H7 (cell line): Measurements from ENCODE around the gene FGGY. TPM values are rescaled to one million over a fixed set of nuclear protein-coding genes. Genes with fewer than 3 reads are reported as not detected.

ENCODE experiments used
- DNase-seq: peaks from one replicate; pipeline ENCODE4 v3.0.0; 2012
- H3K27me3 ChIP-seq: 2 replicates; pipeline ENCODE4 v1.6.0; 2011; ENCODE audit warnings: mild to moderate bottlenecking, low read length; ENCODE audit not compliant: control insufficient read depth, insufficient read depth
- H3K36me3 ChIP-seq: replicated peaks from 2 replicates; pipeline ENCODE4 v1.5.1; 2011; ENCODE audit warnings: low read length; ENCODE audit not compliant: control insufficient read depth, insufficient read depth
- H3K4me3 ChIP-seq: 2 replicates; pipeline ENCODE4 v1.5.1; 2011; ENCODE audit warnings: low read depth, mild to moderate bottlenecking, control low read depth, low read length, moderate library complexity; ENCODE audit not compliant: insufficient read depth
- total RNA-seq: library from RNA; depleted of rRNA; stranded (reverse); fragments of >200 nt; shearing (Covaris generic); gene quantifications from 2 replicates; pipeline ENCODE4 v1.2.3, GENCODE V29; 2014

Gene FGGY
- total RNA-seq, 1 experiment from 2014 or later = 19.2 TPM

DNA sequence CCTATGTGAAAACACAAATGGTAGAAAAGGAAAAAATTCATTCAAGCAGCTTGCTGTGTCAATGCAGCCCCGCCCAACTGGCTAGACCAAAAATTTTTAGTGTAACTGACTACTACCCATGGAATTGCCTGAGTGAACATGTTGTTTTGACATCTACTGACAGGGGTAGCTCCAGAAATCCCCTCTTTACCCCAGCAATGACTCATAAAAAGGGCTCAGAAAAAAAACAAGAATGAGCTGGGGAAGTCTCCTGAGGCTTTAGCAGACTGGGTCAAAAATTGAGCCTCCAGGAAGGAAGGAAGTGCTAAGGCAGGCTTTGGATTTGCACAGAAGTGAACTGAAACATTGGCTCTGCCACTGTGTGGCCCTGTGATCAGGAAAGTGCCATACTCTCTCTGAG lies 24.4 kb upstream of the FGGY start:
- DNase-seq = no peak
- Histone ChIP-seq H3K4me3 (no peak overlapping the region), H3K27me3 (no peaks in the 10 kb centered on the region), H3K36me3 (no peaks in the 10 kb centered on the region)

DNA sequence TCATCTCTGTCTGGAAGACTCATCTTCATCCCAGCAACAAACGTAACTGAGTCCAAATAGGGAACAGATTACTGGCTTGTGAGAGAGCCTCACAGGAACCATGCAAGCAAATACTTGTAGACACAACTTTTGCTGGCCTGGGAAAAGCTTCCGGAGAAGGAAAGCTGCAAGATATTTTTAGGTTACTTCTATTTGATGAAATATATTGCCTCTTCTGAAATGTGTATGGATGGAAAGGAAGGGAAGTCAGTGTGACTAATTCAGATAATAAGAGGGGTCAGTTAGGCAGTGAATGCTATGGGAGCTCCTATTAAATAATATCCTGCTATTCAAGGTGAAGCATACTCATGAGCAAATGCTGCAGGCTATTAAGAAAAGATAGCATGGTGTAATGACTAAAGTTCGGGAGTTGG lies 20.4 kb upstream of the FGGY start:
- Histone ChIP-seq H3K27me3 (no peaks in the 10 kb centered on the region), H3K4me3 (no peak overlapping the region), H3K36me3 (no peaks in the 10 kb centered on the region)
- no peak for DNase-seq

DNA sequence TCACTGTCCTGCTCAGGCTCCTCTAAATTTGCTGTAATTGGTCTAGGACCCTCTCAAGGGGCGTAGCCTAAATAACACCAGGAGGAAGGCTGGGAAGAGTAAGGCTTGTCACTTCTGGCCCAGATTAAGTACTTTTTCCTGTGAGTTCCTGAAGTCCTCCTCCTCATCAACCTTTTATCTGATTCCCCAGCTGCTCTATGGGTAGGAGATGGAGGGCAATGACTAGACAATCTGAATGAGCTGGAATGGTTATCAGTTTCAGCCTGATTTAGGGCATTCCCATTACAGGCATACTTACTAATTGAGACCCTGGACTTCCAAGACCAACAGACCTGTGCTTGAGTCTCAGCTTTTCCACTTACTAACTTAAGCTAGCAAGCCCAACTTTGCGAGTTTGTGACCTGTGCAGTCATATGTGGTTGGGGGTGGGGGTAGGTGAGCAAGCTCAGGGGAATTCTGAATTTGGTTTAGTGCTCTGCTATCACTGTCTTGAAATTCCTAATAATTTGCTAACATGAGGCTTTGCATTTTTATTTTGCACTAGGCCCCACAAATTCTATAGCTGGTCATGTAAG lies 18.0 kb upstream of the FGGY start:
- Histone ChIP-seq H3K36me3 (no peaks in the 10 kb centered on the region), H3K4me3 (no peak overlapping the region), H3K27me3 (no peaks in the 10 kb centered on the region)
- DNase-seq = no peak

- no peaks in the 10 kb centered on the region for H3K27me3 ChIP-seq
- DNase-seq = no peak
- no peaks in the 10 kb centered on the region for H3K36me3 ChIP-seq
- no peak overlapping the region for H3K4me3 ChIP-seq
These were observed 17.2 kb upstream of the FGGY start for GRCh38 chr1:59279645-59280044.

- Histone ChIP-seq H3K27me3 (no peaks in the 10 kb centered on the region), H3K4me3 (no peak overlapping the region), H3K36me3 (no peaks in the 10 kb centered on the region)
- DNase-seq = no peak
These were observed 13.9 kb upstream of the FGGY start for GRCh38 chr1:59282951-59283350.

DNA sequence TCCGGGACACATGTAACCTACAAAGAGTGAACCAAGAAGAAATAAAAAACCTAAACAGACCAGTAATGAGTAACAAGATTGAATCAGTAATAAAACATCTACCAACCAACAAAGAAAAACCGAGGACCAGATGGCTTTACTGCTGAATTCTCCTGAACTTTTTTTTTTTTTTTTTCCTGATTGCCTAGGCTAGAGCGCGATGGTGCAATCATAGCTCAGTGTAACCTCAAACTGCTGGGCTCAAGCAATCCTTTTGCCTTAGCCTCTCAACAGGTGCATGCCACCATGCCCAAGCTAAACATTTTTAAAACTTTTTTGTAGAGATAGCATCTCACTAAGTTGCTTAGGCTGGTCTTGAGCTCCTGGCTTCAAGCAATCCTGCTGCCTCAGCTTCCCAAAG lies 11.2 kb upstream of the FGGY start:
- DNase-seq = no peak
- no peaks in the 10 kb centered on the region for H3K27me3 ChIP-seq
- H3K4me3 ChIP-seq = no peak overlapping the region
- no peaks in the 10 kb centered on the region for H3K36me3 ChIP-seq

- no peak for DNase-seq
- H3K27me3 ChIP-seq = no peaks in the 10 kb centered on the region
- H3K4me3 ChIP-seq = no peak overlapping the region
- H3K36me3 ChIP-seq = no peaks in the 10 kb centered on the region
These were observed 8.8 kb upstream of the FGGY start for GRCh38 chr1:59288046-59288445.

DNA sequence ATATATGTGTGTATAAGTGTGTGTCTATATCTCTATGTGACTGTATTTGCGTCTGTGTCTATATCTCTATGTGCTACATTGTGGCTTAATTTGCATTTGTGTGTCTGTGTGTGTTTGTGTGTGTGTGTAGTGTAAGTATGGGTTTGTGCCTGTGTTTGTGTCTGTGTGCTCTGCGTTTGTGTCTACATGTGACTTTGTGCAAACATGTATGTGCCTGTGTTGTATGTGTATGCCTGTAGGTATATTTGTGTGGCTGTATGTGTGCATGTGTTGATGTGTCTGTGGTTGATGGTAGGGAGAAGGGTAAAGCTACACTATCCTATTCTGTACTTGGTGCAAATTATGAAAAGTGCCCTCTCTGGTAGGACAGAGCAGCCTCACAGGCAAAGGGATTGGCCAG lies 7.3 kb upstream of the FGGY start:
- H3K36me3 ChIP-seq = no peaks in the 10 kb centered on the region
- H3K27me3 ChIP-seq = no peaks in the 10 kb centered on the region
- H3K4me3 ChIP-seq = no peak overlapping the region
- DNase-seq = no peak

- peak; percentile 66 for DNase-seq
- H3K27me3 ChIP-seq = peaks cover 3% of the 10 kb centered on the region; the same call in 1 of the 2 replicates
- no peaks in the 10 kb centered on the region for H3K36me3 ChIP-seq
- H3K4me3 ChIP-seq = no peak overlapping the region
These were observed 6.5 kb upstream of the FGGY start for GRCh38 chr1:59290193-59290949.

GRCh38 chr1:59291561-59291960 lies 5.3 kb upstream of the FGGY start:
- DNase-seq = no peak
- no peak overlapping the region for H3K4me3 ChIP-seq
- H3K27me3 ChIP-seq = peaks cover 3% of the 10 kb centered on the region; the same call in 1 of the 2 replicates
- no peaks in the 10 kb centered on the region for H3K36me3 ChIP-seq

DNA sequence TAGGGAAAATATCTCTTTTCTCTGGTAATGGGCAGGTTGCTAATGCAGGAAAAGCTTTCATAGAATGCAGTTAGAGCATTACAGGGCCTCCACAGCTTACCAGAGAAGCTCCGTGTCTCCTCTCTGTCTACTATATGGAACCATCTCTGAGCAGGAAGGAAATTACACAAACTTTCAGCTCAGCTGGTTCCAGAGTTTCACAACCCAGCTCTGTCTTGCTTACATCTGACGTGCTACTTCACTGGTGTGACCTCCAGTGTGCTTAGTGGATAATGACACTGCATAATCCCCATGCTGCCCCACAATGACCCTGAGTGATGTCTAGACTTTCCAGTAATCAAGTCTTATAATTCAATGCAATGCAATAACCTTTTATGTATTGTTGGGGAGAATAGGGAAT lies 4.3 kb upstream of the FGGY start:
- Histone ChIP-seq H3K27me3 (peaks cover 3% of the 10 kb centered on the region; the same call in 1 of the 2 replicates), H3K4me3 (no peak overlapping the region), H3K36me3 (no peaks in the 10 kb centered on the region)
- DNase-seq = no peak

GRCh38 chr1:59293206-59293605 lies 3.7 kb upstream of the FGGY start:
- Histone ChIP-seq H3K36me3 (no peaks in the 10 kb centered on the region), H3K4me3 (no peak overlapping the region)
- DNase-seq = no peak

GRCh38 chr1:59293849-59294248 lies 3.0 kb upstream of the FGGY start:
- Histone ChIP-seq H3K27me3 (peaks cover 3% of the 10 kb centered on the region; the same call in 1 of the 2 replicates), H3K36me3 (no peaks in the 10 kb centered on the region), H3K4me3 (no peak overlapping the region)
- no peak for DNase-seq

More at GRCh38 chr1:59293206-59293605, 3.7 kb upstream of the FGGY start:
- H3K27me3 ChIP-seq = peaks cover 3% of the 10 kb centered on the region; the same call in 1 of the 2 replicates

DNA sequence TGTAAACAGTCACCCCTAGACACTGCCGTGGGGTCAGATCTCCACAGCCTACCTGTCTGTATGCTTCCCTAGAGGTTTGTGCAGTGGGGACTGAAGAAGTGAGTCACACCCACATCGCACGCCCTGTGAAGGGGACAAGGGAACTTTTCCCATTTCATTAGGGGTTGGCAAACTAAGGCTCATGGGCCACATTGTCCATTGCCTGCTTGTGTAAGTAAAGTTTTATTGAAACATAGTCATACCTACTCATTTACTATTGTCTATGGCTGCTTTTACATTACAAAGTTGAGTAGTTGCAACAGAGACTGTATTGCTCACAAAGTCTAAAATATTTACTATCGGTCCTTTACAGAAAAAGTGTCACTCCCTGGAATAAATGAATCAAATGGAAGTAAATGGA lies 2.5 kb upstream of the FGGY start:
- DNase-seq = no peak
- no peaks in the 10 kb centered on the region for H3K36me3 ChIP-seq
- H3K4me3 ChIP-seq = no peak overlapping the region
- peaks cover 3% of the 10 kb centered on the region; the same call in 1 of the 2 replicates for H3K27me3 ChIP-seq

GRCh38 chr1:59295618-59296017 lies 1.3 kb upstream of the FGGY start:
- Histone ChIP-seq H3K4me3 (peak overlapping the region; percentile 69), H3K36me3 (no peaks in the 10 kb centered on the region), H3K27me3 (peaks cover 3% of the 10 kb centered on the region; the same call in 1 of the 2 replicates)
- DNase-seq = no peak
